AG04449 (cell line): ENCODE results near the gene FRMD4A.

Source experiments
- CTCF ChIA-PET: fragments of 350-600 bp; formaldehyde crosslinking; extraction: SDS; loops from one replicate; lab custom pipeline; 2021; ENCODE audit warnings: antibody characterized with exemption; lab: Yijun Ruan, JAX
- POLR2A ChIA-PET: fragments of 400-600, 350-600 bp; formaldehyde crosslinking; extraction: SDS; loops from one replicate; lab custom pipeline; 2020; ENCODE audit warnings: antibody characterized with exemption, inconsistent platforms; lab: Yijun Ruan, JAX
- DNase-seq: peaks from one replicate; pipeline ENCODE4 v3.0.0-alpha.2; 2010; ENCODE audit warnings: low read depth, low spot score
- H3K4me3 ChIP-seq: 2 replicates; pipeline ENCODE4 v1.5.1; 2011; ENCODE audit warnings: low read depth, mild to moderate bottlenecking, control low read depth, low read length
- TF ChIP-seq, protein P1 (sequence below): IDR thresholded peaks from one replicate; pipeline ENCODE4 v1.5.1; 2011; ENCODE audit warnings: mild to moderate bottlenecking, moderate library complexity, low read length, control low read depth, inconsistent platforms; ENCODE audit not compliant: insufficient read depth; ENCODE audit errors: missing control alignments

The FRMD4A gene

DNA sequence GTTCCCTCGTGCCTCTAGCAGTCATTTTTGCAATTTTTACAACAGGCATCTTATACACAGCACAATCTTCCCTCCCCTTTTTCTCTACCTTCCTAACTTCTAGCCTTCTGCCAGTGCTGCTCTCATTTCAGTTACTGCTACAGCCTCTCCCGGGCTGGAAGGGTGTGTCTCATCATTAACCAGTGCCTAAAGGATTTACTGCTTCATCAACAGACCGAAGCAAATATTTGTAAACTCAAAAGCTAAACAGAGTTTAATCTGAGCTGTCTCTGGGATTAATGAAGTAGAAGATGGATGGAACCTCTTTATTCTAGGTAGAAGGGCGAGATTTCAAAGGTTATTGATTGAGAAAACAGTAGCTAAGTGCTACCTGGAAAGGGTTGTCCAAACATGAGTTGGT is 649.6 kb downstream of the FRMD4A start:
- ChIA-PET POLR2A (no interaction called here), CTCF (interaction anchor here (1.1 to 1.7 kb wide), 4 partner anchors 9 to 96 kb away, joined by 3 to 5 read pairs (median 4); no protein-coding TSS in a partner anchor)
- TF ChIP-seq, protein P1, sequence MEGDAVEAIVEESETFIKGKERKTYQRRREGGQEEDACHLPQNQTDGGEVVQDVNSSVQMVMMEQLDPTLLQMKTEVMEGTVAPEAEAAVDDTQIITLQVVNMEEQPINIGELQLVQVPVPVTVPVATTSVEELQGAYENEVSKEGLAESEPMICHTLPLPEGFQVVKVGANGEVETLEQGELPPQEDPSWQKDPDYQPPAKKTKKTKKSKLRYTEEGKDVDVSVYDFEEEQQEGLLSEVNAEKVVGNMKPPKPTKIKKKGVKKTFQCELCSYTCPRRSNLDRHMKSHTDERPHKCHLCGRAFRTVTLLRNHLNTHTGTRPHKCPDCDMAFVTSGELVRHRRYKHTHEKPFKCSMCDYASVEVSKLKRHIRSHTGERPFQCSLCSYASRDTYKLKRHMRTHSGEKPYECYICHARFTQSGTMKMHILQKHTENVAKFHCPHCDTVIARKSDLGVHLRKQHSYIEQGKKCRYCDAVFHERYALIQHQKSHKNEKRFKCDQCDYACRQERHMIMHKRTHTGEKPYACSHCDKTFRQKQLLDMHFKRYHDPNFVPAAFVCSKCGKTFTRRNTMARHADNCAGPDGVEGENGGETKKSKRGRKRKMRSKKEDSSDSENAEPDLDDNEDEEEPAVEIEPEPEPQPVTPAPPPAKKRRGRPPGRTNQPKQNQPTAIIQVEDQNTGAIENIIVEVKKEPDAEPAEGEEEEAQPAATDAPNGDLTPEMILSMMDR = no peak
- no peak for DNase-seq
- no peak overlapping the region for H3K4me3 ChIP-seq

DNA sequence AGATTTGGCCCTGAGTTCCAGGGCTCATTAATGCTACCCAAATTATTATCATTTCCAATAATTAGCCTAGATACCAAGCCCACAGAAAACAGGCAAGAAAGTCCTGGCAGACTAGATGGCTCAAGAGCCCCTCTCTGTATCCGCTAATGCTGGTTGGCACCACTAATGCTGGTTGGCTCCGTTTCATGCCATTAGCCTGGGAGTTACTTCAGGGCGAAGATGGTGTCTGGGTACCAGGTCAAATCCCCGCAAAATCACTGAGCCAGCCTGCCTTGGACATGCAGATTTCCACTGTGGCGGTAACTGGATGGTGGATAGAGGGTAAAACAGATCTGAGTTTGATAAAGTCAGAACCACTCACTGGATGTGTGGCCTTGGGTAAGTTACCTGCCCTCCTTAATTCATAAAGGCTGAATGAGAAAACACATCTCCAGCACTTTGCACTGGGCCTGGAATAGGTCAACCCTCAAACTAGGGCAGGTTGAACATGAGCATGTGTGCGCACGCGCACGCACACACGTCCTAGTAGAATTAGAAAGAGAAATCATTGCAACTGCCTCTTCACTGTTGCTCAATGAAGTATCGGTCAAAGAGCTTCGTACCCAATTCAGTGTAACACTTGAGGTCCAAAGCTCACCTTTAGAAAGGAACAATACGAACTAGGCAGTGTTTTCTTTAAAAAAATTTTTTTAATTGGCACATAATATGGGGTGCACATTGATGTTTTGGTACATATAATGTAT is 652.5 kb downstream of the FRMD4A start:
- DNase-seq = no peak
- ChIA-PET CTCF (interaction anchor here (0.8 to 1.4 kb wide), 2 partner anchors 13 to 99 kb away, joined by 3 to 6 read pairs; no protein-coding TSS in a partner anchor), POLR2A (no interaction called here)
- no peak overlapping the region for H3K4me3 ChIP-seq
- TF ChIP-seq, protein P1 = no peak

DNA sequence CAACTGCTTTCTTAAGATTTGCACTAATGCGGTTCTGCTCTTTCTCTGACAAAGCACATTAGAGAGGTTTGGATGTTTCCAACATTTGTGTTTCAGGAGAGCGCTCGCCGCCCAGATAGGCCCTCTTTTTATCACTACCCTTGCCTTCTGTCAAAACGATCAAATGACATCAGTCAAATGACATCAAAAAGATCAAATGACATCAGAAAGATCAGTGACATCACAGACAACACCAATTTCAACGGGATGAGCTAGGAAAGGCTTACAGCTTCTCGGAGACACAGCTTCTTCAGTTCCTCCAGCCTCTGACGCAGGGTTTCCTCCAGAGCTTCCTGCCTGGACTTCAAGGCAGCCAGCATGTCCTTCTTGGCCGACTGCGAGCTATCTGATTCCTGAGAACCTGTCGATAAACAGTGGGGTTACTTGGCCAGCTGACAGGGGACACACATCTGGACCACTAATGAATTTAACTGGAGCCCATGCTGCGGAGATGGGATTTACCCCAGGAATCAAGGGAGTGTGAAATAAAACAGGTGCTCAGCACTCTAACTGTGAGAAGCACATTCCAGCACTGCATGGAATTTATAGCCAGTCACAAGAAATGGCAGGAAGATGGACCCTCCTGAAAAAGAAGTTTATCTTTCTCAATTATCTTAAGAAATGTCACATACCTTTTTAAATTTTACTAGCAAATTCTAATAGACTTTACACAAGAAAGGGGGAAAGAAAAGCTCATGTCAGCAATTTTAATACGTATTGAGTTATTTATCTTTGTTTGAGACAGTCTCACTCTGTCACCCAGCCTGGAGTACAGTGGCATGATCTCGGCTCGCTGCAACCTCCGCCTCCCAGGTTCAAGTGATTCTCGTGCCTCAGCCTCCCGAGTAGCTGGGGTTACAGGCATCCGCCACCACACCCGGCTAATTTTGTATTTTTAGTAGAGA is 655.8 kb downstream of the FRMD4A start:
- ChIA-PET POLR2A (interaction anchor here (0.8 kb wide), 1 partner anchor 412 kb away, joined by 3 read pairs; no protein-coding TSS in a partner anchor), CTCF (interaction anchor here (0.8 to 1.2 kb wide), 2 partner anchors 10 kb away, joined by 3 to 4 read pairs; no protein-coding TSS in a partner anchor)
- TF ChIP-seq, protein P1 = no peak
- DNase-seq = no peak
- no peak overlapping the region for H3K4me3 ChIP-seq

DNA sequence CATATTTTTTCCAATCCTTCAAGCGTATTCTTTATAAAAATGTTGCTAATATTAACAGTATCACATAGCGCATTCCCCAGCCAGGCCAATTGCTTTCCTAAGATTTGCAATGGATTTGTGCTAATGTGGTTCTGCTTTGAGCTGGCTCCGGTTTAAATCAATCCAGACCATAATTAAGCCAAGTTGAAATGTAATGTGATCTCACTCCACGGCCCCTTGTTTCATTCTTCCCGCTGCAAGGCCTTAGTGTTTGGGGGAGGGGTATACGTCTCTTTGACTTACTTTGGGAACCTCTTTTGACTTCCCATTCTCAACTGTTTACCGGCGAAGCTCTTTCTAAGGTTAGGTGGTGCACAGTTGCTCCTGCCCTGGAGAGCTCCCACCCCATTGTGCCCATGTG is 657.6 kb downstream of the FRMD4A start:
- ChIA-PET POLR2A (no interaction called here), CTCF (interaction anchor here (0.6 to 2.9 kb wide), 4 partner anchors 10 to 115 kb away, joined by 3 to 16 read pairs (median 6); no protein-coding TSS in a partner anchor)
- H3K4me3 ChIP-seq = no peak overlapping the region
- TF ChIP-seq, protein P1 = no peak
- no peak for DNase-seq

DNA sequence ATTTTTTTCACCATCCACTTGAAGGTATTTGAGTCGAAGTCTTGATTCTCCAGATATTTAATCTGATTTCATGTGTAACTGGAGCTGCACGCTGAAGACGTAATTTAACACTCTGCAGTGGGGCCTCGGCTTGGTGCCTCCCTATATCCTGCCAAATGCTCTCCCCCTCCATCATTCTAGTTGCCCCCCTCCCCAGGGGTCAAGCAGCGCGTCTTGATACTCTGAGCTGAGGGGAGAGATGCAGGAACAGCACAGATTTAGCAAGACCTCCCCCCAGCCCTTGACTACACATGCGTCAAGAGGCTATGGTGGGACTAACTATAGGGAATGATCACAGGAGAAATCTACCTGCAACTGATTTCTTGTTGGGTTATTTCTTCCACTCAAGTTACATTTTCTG is 658.2 kb downstream of the FRMD4A start:
- POLR2A ChIA-PET = no interaction called here

More for the DNA sequence above, 658.2 kb downstream of the FRMD4A start:
- H3K4me3 ChIP-seq = no peak overlapping the region
- DNase-seq = no peak
- TF ChIP-seq, protein P1 = no peak
- CTCF ChIA-PET = interaction anchor here (0.6 to 2.9 kb wide), 4 partner anchors 10 to 116 kb away, joined by 3 to 16 read pairs (median 6); no protein-coding TSS in a partner anchor
